GM19463 (cell line): ENCODE measurements around the gene PNISR.

Source experiments
- ATAC-seq: cut with Tn5 transposase; IDR thresholded peaks from one replicate; pipeline ENCODE4 v1.9.1; 2021; ENCODE audit warnings: mild to moderate bottlenecking, moderate library complexity; ENCODE audit not compliant: unreplicated experiment

PNISR gene

GRCh38 chr6:99412065-99412464 is 13.0 kb downstream of the PNISR start:
- ATAC-seq = no peak

GRCh38 chr6:99409672-99410071 is 15.4 kb downstream of the PNISR start:
- no peak for ATAC-seq

- ATAC-seq = no peak
These were observed 18.0 kb downstream of the PNISR start for GRCh38 chr6:99407076-99407475.

- no peak for ATAC-seq
These were observed 22.7 kb downstream of the PNISR start for GRCh38 chr6:99402448-99402847.

GRCh38 chr6:99397287-99397686 is 27.8 kb downstream of the PNISR start:
- ATAC-seq = no peak

- peak; percentile 82 for ATAC-seq
These were observed 31.2 kb downstream of the PNISR start, which contains the start of gene COQ3 for GRCh38 chr6:99393698-99394531. TSS of gene COQ3 (minus strand) at chr6:99394195. CDS start at chr6:99394179, 16 bp downstream.

- peak; percentile 20 for ATAC-seq
These were observed 31.8 kb downstream of the PNISR start for GRCh38 chr6:99393366-99393697.

- ATAC-seq = no peak
These were observed 34.2 kb downstream of the PNISR start for GRCh38 chr6:99390896-99391295.

GRCh38 chr6:99384507-99384906 is 40.6 kb downstream of the PNISR start:
- no peak for ATAC-seq

- ATAC-seq = no peak
These were observed 46.5 kb downstream of the PNISR start for GRCh38 chr6:99378636-99379035.

GRCh38 chr6:99369533-99369932 is 55.6 kb downstream of the PNISR start:
- ATAC-seq = no peak

GRCh38 chr6:99366852-99367251 is 58.3 kb downstream of the PNISR start:
- ATAC-seq = no peak

- ATAC-seq = peak; percentile 76
These were observed 61.1 kb downstream of the PNISR start for GRCh38 chr6:99364026-99364425.

GRCh38 chr6:99362678-99363268 is 62.3 kb downstream of the PNISR start:
- ATAC-seq = peak; percentile 46

GRCh38 chr6:99359800-99360199 is 65.3 kb downstream of the PNISR start:
- no peak for ATAC-seq

- no peak for ATAC-seq
These were observed 68.5 kb downstream of the PNISR start for GRCh38 chr6:99356641-99357040.

GRCh38 chr6:99354983-99355382 is 70.1 kb downstream of the PNISR start:
- ATAC-seq = no peak

GRCh38 chr6:99353126-99353525 is 72.0 kb downstream of the PNISR start:
- ATAC-seq = no peak

- ATAC-seq = no peak
These were observed 74.5 kb downstream of the PNISR start for GRCh38 chr6:99350573-99350972.

- peak; percentile 54 for ATAC-seq
These were observed 75.7 kb downstream of the PNISR start, which contains the start of gene FAXC for GRCh38 chr6:99349171-99350141. TSS of gene FAXC (minus strand) at chr6:99349674. CDS start at chr6:99349372, 302 bp downstream.
